GM21619 (cell line): ENCODE results near the gene SNAPC2.
"Not testable (repeated sequence)": the region's sequence is repeated elsewhere in the genome, so short reads cannot be mapped to it uniquely, and the experiment has no call there.

Source experiments
- ATAC-seq: cut with Tn5 transposase; IDR thresholded peaks from one replicate; pipeline ENCODE4 v1.9.1; 2021; ENCODE audit not compliant: unreplicated experiment

SNAPC2 gene

DNA sequence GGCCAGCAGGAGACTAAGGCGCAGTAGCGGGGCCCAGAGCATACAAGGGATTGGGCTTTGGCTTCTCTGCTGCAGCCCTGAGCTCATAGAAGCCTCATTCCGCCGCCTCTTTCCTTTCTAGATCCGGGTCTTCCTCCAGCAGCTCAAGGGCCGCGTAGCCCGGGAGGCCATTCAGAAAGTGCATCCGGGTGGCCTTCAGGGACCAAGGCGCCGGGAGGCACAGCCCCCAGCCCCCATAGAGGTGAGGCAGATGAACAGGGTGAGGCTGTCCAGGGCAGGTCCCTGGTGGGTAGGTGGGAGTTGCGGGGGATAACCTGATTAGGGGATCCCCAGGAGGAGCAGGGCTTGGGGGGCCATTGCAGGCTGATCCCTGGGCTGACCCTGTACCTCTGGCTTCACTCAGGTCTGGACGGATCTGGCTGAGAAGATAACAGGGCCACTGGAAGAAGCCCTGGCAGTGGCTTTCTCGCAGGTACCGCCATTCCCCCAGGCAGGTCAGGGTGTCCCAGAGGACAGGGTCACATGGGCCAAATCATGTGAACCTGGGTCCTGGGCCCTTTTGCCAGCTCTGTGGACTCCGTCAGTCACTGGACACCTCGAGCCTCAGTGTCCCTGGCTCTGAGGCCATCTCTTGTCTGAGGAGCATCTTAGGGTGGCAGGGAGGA lies 1.3 kb downstream of the SNAPC2 start:
- no peak for ATAC-seq

DNA sequence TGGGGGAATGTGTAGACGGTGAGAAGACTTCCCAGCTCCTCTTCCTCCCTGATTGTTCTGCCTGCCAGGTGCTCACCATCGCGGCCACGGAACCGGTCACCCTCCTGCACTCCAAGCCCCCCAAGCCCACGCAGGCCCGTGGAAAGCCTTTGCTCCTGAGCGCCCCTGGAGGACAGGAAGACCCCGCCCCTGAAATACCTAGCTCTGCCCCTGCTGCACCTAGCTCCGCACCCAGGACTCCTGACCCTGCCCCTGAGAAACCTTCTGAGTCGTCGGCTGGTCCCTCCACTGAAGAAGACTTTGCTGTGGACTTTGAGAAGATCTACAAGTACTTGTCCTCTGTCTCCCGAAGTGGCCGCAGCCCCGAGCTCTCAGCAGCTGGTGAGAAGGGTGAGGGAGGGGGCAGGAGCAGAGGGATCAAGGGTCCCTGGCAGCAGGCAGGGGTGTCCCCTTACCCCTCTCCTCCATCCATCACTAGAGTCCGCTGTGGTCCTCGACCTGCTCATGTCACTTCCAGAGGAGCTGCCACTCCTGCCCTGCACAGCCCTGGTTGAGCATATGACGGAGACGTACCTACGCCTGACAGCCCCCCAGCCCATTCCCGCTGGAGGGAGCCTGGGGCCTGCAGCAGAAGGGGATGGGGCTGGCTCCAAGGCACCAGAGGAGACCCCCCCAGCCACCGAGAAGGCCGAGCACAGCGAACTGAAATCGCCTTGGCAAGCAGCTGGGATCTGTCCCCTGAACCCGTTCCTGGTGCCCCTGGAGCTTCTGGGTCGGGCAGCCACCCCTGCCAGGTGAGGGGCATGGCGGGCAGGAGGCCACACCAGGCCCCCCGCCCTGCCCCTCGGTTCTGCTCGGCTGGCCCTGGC lies 2.1 kb downstream of the SNAPC2 start:
- no peak for ATAC-seq

DNA sequence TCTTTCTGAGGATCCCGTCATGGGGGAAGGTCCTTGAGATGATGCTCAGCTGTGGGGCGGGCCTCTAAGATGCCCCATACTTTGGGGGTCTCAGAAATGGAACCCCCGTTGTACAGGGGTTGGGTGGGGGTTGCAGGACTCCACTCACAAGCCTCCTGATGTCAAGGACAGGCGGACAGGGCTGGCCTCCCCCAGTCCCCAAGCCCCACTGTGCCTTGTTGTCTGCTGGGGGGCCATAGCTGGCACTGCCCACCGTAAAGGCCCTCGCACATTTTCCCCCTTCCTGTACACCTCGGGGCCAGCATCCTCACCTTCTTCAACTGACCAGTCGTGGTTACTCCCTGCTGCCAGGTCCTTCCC lies 2.7 kb downstream of the SNAPC2 start:
- ATAC-seq: no peak

DNA sequence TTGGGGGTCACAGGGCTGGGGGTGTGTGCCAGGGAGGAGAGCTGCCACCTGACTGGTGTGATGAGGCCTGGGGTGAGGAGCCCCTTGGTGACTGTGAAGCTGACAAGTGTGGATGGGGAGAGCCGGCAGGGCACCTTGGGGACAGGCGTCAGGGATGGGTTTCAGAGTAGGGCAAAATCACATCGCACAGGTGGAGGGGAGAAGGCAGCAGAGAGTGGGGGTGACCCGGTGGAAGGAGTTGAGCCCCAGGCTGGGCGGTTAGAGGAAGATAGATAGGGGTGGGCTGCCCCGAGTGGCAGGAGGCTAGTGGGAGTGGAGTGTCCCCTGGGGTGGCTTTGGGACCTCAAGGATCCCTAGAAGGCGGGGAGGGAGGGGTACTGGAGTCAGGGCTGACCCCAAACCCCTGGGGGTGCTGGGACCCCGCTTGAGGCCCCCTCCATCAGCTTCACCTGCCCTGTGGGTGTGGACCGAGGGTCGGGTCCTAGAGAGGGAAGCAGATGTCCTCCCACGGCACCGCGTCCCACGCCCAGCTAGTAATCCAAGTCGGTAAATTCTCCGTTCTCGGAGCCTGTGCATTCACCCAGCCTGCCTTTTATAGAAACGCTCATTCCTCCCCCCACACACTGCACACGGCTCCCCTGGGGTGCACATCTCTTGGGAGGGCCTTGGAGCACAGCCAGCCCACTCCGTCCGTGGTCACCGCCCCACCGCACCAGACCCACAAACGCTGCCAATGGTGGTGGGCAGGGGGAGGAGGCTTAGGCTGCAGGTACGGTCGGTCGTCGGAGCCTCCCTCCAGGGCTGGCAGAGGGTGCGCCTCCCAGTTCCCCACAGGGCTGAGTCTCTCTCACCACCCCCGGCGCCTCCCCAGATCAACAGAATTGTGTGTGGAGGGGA lies 3.4 kb downstream of the SNAPC2 start:
- ATAC-seq: no peak

DNA sequence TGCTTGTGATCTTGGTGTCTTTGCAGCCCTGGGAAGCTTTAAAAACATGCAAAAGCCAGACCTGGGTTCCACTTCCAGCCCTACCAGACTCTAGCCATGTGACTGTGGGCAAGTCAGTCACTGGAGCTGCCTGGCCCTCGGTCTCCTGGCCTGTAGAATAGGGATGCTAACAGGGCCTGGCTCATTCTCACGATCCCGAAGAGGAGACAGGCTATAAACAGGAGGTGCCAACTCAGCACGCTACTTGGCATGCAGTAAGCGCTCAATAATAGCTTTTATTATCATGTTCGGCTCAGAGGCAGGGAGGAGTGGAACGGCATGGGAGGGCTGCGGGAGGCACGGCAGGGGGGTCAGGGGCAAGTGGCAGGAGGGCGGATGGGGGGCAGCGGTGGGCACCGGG lies 4.1 kb downstream of the SNAPC2 start:
- ATAC-seq: no peak

DNA sequence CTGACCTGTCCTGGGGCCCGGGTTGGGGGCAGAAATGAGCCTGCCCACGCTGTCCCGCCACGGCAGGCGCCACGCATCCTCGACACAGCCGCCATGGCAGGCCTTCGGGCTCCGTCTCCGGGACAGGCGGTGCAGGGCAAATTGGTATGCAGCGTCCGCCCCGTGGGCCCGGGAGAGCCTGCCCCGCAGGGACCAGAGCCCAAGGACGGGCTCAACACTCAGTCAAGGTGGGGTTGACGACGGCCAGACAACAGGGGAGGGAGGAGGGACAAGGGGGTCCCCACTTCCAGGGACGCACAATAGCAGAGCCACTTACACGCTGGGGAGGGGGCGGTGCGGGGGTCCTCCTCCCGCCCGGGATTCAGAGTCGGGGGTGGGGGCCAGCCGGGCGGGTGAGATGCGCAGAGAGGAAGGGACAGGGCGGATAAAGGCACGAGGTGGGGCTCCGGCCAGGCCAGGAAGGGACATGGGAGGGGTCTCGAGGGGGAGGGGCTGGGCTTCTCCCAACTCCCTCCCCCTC lies 4.6 kb downstream of the SNAPC2 start:
- no peak for ATAC-seq

DNA sequence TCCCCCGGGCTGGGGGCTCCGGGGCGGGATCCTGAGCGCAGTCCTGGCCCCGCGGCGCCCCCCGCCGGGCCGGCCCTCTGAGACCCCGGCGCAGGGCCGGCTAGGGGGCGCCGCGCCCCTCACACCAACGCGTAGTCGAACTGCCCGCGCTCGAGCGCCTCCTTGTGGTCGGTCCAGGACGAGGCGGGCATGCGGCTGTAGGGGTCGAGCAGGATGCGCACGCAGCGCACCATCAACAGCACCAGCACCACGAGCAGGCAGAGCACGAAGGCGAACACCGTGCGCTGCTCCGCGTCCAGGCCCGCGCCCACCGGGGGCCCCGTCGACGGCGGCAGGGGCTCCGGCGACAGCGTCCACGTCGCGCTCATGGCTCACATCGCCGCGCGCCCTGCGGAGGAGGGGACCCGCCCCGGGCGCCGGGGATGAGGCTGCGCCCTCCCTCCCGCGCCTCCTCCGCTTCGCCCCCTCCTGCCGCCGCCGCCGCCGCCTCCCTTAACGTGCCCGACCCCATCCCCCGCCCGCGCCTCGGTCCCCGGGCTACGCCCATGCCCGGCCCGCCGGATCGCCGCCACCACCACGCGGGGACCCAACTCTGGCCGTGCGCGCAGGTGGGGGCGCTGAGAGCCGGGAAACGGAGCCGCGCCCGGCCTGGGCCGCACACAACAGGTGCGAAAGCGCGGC lies 5.2 kb downstream of the SNAPC2 start:
- ATAC-seq: no peak

DNA sequence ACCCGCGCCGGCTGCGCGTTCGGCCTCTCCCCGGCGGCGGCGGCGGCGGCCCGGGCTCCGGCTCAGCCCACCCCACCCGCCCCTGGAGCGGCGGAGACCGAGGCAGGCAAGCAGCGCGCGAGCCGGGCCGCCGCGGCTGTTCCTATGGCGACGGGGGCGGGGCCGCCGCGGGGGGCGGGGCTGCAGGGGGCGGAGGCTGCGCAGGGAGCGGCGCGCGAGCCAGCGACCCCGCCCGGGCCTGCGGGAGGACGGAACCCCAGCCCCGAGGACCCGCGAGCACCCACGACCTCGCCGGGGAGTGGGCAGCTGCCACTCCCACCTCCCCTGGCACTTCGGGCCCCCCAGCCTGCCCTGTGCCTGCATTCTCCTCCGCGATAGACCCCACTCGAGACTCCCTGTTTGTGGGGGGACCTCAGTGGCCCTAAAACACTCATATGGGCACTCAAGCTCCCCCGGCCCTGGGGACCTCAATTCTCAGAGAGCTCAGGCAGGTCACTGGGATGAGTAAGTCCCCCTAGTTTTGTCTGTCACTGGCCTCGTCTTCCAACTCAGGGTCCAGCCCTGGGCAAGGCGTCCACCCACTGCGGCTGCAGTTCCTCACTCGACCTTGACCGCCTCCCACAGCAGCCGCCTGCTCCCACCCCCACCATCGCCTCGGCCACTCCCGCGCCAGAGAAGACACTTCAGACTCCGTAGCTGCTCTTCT lies 6.0 kb downstream of the SNAPC2 start, which contains the start of gene CTXN1:
TSS of gene CTXN1 (minus strand) at position 115 of the 706 bp plus-strand sequence. CDS start 597 bp downstream, outside the sequence.
- ATAC-seq: no peak

DNA sequence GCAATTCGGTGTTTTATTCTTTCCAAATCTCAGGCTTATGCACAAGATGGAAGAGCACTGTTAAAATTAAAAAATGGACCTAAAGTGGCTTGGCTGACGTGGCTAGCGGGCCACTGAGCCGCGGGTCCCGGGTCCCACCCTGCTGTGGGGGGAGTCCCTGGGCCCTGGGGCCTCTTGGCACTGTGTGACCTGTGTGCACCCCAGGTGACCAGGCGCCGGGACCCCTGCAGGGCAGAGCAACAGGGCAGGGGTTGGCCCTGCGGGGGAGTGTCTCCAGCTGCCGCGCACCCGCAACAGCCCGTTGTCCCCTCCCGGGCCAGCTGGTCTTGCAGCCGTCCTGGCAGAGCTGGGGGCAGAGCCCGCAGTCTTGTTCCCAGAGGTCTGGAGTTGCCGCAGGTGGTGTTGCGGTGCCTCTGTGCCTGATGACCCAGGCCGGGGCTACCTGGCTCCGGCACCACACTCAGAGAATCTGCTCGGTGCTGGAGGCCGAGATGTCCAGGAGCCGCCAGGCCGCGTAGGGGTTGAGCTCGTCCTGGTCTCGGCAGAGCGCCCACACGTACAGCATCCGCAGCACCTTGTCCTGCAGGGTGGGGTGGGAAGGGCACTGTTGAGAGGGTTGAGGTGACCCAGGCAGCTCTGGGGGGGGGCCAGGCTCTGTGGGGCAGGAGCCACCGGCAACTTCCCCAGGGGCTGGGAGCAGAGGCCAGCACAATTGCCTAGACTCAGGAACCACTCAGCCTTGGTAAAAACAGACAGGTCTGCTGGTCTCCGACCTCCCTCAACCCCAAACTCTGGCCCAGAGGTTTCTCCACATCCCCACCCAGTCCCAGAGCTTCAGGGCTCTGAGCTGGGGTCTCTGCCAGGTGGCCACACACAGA lies 6.8 kb downstream of the SNAPC2 start:
- no peak for ATAC-seq

DNA sequence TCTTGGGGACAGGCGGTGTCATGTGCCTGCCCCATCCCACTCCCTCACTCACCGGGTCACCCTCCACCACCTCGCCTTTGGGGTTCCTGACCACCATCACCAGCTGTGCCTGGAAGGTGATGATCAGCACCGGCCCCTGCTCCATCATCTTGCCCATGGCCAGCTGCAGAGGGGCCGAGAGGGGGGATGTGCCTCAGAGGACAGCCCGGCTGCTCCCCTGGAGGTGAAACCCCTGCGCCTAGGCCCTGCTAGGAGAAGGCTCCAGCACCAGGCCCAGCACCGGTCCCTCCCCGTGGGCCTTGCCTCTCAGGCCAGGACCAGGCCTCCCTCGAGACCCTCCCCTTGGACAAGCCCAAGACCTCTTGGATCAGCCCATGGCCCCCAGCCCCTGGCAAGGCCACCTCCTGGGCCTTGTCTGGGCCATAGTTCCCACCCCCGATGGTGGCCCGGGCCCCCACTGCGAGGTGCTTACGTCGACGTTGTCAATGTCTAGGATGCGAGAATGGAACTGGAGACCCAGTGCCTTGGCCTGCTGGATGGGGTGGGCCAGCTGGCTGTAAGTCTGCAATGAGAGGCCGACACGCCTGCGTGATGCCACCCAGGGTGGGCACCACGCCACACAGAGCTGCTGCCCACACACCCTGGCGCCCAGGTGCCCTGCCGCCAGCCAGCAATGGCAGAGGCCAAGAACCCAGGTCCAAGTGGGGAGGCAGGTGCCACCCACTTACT lies 7.6 kb downstream of the SNAPC2 start:
- ATAC-seq: no peak

DNA sequence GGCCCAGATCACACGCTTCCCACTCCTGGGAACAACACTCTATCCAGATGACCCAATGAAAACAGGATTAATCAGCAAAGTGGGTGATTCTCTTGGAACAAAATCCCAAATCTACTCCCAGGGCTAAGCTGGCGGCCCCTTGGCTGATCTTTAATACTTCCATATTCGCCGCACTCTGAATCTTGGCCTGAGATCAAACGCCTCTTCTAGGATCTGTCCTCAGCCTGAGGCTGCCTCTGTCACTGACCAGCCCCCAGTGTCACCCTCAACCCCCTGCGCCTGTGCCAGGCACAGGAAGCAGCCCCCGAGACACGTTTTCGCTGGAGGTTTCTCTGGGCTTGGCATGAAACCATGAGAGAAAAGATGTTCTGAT lies 8.2 kb downstream of the SNAPC2 start:
- ATAC-seq: no peak

DNA sequence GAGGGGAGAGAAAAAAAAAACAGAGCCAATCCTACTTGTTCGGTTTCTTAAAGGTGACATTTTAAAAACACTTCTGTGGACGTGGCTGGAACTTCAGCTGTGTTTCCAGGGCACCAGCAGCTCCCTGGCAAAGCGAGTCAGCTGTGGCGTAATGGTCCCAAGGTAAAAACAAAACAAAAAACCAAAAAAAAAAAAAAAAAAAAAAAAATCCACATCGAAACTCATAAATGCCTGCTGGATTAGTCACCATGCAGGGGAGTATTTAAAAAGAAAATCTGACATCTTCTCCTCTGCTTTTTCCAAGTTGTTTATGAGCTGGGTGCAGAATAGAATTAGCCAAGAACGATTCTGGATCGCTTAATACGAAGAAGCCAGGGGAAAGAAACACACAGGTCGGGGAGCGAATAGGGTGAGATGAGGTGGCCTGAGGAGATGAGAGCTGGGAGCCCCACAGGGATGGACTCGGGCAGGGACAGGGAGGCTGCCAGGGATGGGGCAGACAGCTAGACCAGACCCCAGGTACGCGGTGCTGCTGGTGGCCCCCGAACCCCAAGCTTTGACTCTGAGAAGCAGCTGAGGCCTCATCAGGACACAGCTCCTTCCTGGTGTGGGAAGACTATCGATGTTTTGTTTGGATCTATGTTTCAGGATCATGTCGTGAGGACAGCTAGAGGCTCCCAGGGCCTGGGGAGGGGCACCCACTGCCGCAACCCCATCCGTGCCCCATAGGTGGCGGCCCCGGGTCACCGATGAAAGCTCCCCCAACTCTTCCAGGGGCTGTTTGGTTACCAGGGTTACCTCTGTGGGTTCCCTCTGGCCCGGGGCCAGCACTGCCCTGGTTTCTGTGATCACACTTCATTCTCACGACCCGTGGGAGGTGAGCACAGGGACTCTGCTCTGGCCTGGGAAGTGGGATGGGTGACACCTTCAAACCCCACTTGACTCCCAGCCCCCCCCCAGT lies 8.9 kb downstream of the SNAPC2 start:
- no peak for ATAC-seq

DNA sequence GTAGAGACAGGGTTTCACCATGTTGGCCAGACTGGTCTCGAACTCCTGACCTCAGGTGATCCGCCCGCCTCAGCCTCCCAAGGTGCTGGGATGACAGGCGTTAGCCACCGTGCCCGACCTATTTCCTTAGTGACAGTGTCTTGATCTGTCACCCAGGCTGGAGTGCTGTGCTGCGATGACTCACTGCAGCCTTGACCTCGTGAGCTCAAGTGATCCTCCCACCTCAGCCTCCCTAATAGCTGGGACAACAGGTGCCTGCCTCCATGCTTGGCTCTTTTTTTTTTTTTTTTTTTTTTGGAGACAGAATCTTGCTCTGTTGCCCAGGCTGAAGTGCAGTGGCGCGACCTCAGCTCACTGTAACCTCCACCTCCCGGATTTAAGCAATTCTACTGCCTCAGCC lies 9.9 kb downstream of the SNAPC2 start:
- ATAC-seq: not testable (repeated sequence)

DNA sequence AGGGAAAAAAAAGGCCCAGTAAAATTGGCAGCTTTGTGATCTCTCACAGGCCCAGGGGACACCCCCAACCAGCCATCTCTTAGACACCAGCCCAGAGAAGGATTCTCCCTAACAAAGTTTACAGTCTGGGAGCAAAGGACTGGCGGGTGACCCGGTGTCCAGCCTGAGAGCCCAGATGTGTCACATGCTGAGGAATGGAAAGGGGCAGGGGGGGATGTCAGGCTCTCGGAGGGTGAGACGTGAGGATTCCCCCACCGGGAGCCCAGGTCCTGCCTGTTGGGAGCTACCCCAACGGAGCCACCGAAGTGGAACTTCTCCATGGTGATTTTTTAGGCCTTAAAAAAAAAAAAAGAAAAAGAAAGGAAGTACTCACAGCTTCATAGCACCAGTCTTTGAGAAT lies 10.6 kb downstream of the SNAPC2 start:
- no peak for ATAC-seq

DNA sequence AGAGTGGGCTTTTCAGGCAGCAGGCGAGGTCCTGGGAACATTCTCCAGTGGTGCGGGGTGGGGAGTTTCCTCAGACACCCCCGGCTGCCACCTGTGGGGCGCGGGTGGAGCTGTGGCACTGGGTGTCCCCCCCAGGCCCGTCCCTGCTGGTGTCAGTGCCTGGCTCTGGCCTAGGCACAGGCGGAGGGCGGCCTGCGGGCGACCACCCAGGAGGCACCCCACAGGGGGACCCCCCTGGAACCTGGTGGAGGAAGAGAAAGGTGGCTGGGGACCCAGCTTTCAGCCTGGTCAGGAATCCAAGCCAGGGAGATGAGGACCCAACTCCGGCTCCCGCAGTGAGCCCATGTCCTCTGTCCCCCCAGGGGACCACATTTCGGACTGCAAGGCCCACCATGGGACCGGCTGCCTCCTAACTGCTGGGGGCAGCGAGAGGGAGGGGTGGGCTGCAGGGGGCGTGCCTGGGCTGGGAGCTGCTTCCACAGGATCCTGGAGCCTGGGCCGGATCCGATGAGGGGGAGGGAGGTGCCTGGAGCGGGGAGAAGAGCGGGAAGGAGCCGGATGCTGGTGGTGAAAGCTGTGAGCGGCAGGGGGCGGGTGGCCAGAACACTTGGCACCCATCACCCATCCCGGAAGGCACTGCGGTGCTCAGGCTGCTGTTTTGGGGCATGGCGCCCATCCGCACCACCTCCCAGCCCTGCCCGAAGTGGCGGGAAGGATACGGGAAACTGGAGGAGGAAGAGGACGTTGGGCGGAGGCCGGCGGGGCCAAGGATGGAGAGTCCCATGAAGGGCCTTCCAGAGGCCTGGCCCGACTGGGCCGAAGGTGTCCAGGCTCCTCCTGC lies 11.3 kb downstream of the SNAPC2 start:
- no peak for ATAC-seq

DNA sequence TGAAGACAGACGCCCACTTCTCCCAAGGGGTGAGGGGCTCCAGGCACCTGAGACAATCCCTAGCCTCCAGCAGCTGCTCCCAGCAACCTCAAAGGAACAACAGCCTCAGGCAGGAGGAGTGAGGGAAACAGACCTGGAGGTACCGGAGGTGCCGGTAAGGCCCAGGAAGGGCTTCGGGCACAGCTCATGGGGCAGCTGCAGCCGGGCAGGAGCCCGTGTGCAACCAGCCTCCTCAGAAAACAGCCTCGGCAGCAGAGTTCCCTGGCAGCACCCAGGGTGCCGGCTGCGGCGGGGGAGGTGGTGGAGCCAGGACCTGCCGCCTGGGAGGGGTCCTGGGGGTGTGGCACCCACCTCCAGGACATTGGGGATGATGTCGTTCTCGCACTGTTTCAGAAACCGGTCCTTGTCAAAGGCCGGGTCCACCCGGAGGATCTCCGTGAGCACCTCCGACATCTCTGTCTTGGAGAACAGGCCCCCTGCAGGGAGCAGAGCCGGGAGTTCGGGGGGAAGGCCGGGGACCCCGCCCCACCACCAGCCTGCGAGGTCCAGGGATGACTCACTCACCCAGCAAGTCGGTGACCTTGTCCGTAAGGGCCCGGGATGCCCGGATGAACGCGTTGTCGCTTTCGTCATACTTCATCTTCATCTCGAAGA lies 12.3 kb downstream of the SNAPC2 start:
- no peak for ATAC-seq
